HEK293 (cell line): ENCODE results near the gene INF2.

Experiments used
- CTCF ChIA-PET: fragments of 350-600 bp; formaldehyde crosslinking; extraction: SDS; loops from one replicate; lab custom pipeline; 2021; ENCODE audit warnings: antibody characterized with exemption; lab: Yijun Ruan, JAX
- POLR2A ChIA-PET: fragments of 300-600 bp; formaldehyde crosslinking; extraction: SDS; loops from one replicate; lab custom pipeline; 2020; ENCODE audit warnings: antibody characterized with exemption, inconsistent platforms; lab: Yijun Ruan, JAX
- H3K27ac ChIP-seq: fragments of 200-500 bp; sonication (Bioruptor generic); 2 replicates; pipeline ENCODE4 v1.5.1; 2014; ENCODE audit warnings: low read depth, low read length, control low read depth, inconsistent platforms; ENCODE audit errors: extremely low read depth
- H3K36me3 ChIP-seq, 2 experiments: fragments of 200-500 bp in 1 of 2; sonication (Bioruptor generic) in 1 of 2; 1 replicate in 1 of 2; 2 replicates in 1 of 2; pipeline ENCODE4 v1.5.1; 2014 to 2017; ENCODE audit warnings: inconsistent platforms in 2 of 2, low read length in 2 of 2; ENCODE audit not compliant: control insufficient read depth in 2 of 2, insufficient read depth in 1 of 2
- H3K4me1 ChIP-seq: fragments of 200-500 bp; sonication (Bioruptor generic); 2 replicates; pipeline ENCODE4 v1.5.1; 2014; ENCODE audit warnings: mild to moderate bottlenecking, low read length, inconsistent platforms; ENCODE audit not compliant: control insufficient read depth, insufficient read depth
- H3K4me3 ChIP-seq: 2 replicates; pipeline ENCODE4 v1.5.1; 2011; ENCODE audit warnings: low read depth, mild to moderate bottlenecking, control low read depth, low read length, moderate library complexity
- H3K9me3 ChIP-seq: fragments of 200-500 bp; sonication (Bioruptor generic); 2 replicates; pipeline ENCODE4 v1.5.1; 2014; ENCODE audit warnings: low read depth, low read length, inconsistent platforms; ENCODE audit not compliant: control insufficient read depth, insufficient read depth
- AEBP2 ChIP-seq: fragments of 450-650 bp; formaldehyde crosslinking; IDR thresholded peaks from 2 replicates; pipeline ENCODE4 v1.5.1; 2016; ENCODE audit warnings: missing biosample characterization, missing genetic modification characterization, borderline replicate concordance
- BCL11B ChIP-seq: fragments of 450-650 bp; formaldehyde crosslinking; IDR thresholded peaks from 2 replicates; pipeline ENCODE4 v1.5.1; 2016; ENCODE audit warnings: low read depth, missing biosample characterization, missing genetic modification characterization
- GLI2 ChIP-seq: fragments of 450-650 bp; formaldehyde crosslinking; IDR thresholded peaks from 2 replicates; pipeline ENCODE4; 2017; ENCODE audit warnings: missing biosample characterization, missing genetic modification characterization, low read depth, borderline replicate concordance
- KLF1 ChIP-seq: fragments of 450-650 bp; formaldehyde crosslinking; IDR thresholded peaks from 2 replicates; pipeline ENCODE4 v1.5.1; 2016; ENCODE audit warnings: missing biosample characterization, missing genetic modification characterization
- KLF8 ChIP-seq: fragments of 450-650 bp; formaldehyde crosslinking; IDR thresholded peaks from 2 replicates; pipeline ENCODE4 v1.5.1; 2016; ENCODE audit warnings: missing biosample characterization, missing genetic modification characterization
- YY1 ChIP-seq: fragments of 450-650 bp; formaldehyde crosslinking; IDR thresholded peaks from 2 replicates; pipeline ENCODE4 v1.5.1; 2018; ENCODE audit warnings: missing biosample characterization, missing genetic modification characterization
- ZBTB17 ChIP-seq: fragments of 450-650 bp; formaldehyde crosslinking; IDR thresholded peaks from 2 replicates; pipeline ENCODE4 v1.5.1; 2016; ENCODE audit warnings: missing biosample characterization, missing genetic modification characterization
- ZBTB26 ChIP-seq: fragments of 450-650 bp; formaldehyde crosslinking; optimal IDR thresholded peaks from 2 replicates; pipeline ENCODE3; 2016; ENCODE audit warnings: missing biosample characterization, mild to moderate bottlenecking, missing genetic modification characterization
- ZNF19 ChIP-seq: fragments of 450-650 bp; formaldehyde crosslinking; IDR thresholded peaks from 2 replicates; pipeline ENCODE4; 2016; ENCODE audit warnings: missing biosample characterization, missing genetic modification characterization, low read depth
- ZNF202 ChIP-seq: fragments of 450-650 bp; formaldehyde crosslinking; IDR thresholded peaks from 2 replicates; pipeline ENCODE4 v1.5.1; 2016; ENCODE audit warnings: missing biosample characterization, missing genetic modification characterization, borderline replicate concordance
- ZNF221 ChIP-seq: fragments of 450-650 bp; formaldehyde crosslinking; IDR thresholded peaks from 2 replicates; pipeline ENCODE4 v1.5.1; 2017; ENCODE audit warnings: missing biosample characterization, missing genetic modification characterization, borderline replicate concordance
- ZNF223 ChIP-seq: fragments of 450-650 bp; formaldehyde crosslinking; IDR thresholded peaks from 2 replicates; pipeline ENCODE4 v1.5.1; 2016; ENCODE audit warnings: missing biosample characterization, missing genetic modification characterization
- ZNF341 ChIP-seq: fragments of 450-650 bp; formaldehyde crosslinking; IDR thresholded peaks from 2 replicates; pipeline ENCODE4; 2016; ENCODE audit warnings: low read depth, missing biosample characterization, missing genetic modification characterization
- ZNF423 ChIP-seq: fragments of 450-650 bp; formaldehyde crosslinking; IDR thresholded peaks from 2 replicates; pipeline ENCODE4 v1.5.1; 2016; ENCODE audit warnings: missing biosample characterization, missing genetic modification characterization
- ZNF501 ChIP-seq: fragments of 450-650 bp; formaldehyde crosslinking; IDR thresholded peaks from 2 replicates; pipeline ENCODE4 v1.5.1; 2016; ENCODE audit warnings: missing biosample characterization, missing genetic modification characterization
- ZNF514 ChIP-seq: fragments of 450-650 bp; formaldehyde crosslinking; IDR thresholded peaks from 2 replicates; pipeline ENCODE4 v1.5.1; 2016; ENCODE audit warnings: missing biosample characterization, missing genetic modification characterization
- ZNF704 ChIP-seq: fragments of 450-650 bp; formaldehyde crosslinking; IDR thresholded peaks from 2 replicates; pipeline ENCODE4 v1.5.1; 2016; ENCODE audit warnings: missing biosample characterization, missing genetic modification characterization
- TF ChIP-seq, protein P1 (sequence below): fragments of 450-650 bp; formaldehyde crosslinking; IDR thresholded peaks from 2 replicates; pipeline ENCODE4 v1.5.1; 2016; ENCODE audit warnings: missing biosample characterization, missing genetic modification characterization
- TF ChIP-seq, protein P2 (sequence below): fragments of 450-650 bp; formaldehyde crosslinking; IDR thresholded peaks from 2 replicates; pipeline ENCODE4 v1.5.1; 2016; ENCODE audit warnings: missing biosample characterization, missing genetic modification characterization

INF2 gene

DNA sequence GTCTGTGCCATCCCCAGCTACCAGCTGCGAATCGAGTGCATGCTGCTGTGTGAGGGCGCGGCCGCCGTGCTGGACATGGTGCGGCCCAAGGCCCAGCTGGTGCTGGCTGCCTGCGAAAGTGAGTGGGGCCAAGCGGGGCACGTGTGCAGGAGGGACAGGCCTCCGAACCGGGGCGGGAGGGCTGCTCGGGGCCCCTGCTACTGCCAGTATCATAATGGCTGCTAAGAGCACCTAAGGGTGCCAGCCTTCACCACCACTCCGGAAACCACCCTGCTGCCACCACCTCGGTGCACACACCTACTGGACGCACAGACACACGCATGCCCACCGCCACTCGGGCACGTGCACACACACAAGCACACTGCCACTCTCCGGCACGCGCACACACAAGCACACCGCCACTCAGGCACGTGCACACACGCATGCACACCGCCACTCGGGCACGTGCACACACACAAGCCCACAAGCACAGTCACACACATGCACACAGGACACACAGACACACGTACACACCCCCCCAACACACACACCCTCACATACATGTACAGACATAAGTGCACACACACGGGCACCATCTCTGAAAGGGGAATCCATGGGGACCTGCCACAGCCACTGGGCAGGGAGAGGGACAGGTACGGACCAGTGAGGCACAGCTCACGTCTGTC is 20.8 kb downstream of the INF2 start:
- Histone ChIP-seq H3K4me3 (no peak overlapping the region), H3K4me1 (no peaks in the 10 kb centered on the region), H3K27ac (no peak overlapping the region), H3K9me3 (no peaks in the 10 kb centered on the region), H3K36me3 (peaks cover under 1 to 72% of the 10 kb centered on the region in 2 experiments; a peak in 2 of 3 replicates)
- ChIA-PET CTCF (interaction anchor here (0.6 kb wide), 1 partner anchor 61 kb away, joined by 3 read pairs; no protein-coding TSS in a partner anchor), POLR2A (interaction anchor here (0.5 kb wide), 1 partner anchor 555 kb away, joined by 4 read pairs; no protein-coding TSS in a partner anchor)
- TF ChIP-seq ZNF341 (tag by site-specific recombination) (no peak), ZNF514 (tag by site-specific recombination) (no peak), ZNF423 (0 out of 2 replicates have a peak, but pooled peaks have one; percentile 13), KLF8 (tag by site-specific recombination) (no peak), ZBTB17 (tag by site-specific recombination) (no peak), GLI2 (tag by site-specific recombination) (no peak), ZNF19 (tag by site-specific recombination) (no peak), ZNF501 (no peak), ZNF221 (tag by site-specific recombination) (no peak), BCL11B (tag by site-specific recombination) (no peak), ZNF223 (tag by site-specific recombination) (no peak), KLF1 (tag by site-specific recombination) (no peak), ZBTB26 (peak; percentile 20), ZNF704 (tag by site-specific recombination) (no peak), ZNF202 (tag by site-specific recombination) (no peak), AEBP2 (no peak), YY1 (no peak)
- TF ChIP-seq, protein P1, sequence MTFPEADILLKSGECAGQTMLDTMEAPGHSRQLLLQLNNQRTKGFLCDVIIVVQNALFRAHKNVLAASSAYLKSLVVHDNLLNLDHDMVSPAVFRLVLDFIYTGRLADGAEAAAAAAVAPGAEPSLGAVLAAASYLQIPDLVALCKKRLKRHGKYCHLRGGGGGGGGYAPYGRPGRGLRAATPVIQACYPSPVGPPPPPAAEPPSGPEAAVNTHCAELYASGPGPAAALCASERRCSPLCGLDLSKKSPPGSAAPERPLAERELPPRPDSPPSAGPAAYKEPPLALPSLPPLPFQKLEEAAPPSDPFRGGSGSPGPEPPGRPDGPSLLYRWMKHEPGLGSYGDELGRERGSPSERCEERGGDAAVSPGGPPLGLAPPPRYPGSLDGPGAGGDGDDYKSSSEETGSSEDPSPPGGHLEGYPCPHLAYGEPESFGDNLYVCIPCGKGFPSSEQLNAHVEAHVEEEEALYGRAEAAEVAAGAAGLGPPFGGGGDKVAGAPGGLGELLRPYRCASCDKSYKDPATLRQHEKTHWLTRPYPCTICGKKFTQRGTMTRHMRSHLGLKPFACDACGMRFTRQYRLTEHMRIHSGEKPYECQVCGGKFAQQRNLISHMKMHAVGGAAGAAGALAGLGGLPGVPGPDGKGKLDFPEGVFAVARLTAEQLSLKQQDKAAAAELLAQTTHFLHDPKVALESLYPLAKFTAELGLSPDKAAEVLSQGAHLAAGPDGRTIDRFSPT (tag by site-specific recombination) = 0 out of 2 replicates have a peak, but pooled peaks have one; percentile 45
- TF ChIP-seq, protein P2, sequence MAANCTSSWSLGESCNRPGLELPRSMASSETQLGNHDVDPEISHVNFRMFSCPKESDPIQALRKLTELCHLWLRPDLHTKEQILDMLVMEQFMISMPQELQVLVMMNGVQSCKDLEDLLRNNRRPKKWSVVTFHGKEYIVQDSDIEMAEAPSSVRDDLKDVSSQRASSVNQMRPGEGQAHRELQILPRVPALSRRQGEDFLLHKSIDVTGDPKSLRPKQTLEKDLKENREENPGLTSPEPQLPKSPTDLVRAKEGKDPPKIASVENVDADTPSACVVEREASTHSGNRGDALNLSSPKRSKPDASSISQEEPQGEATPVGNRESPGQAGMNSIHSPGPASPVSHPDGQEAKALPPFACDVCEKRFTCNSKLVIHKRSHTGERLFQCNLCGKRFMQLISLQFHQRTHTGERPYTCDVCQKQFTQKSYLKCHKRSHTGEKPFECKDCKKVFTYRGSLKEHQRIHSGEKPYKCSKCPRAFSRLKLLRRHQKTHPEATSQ (tag by site-specific recombination) = no peak
